HG03439 (cell line): ENCODE results near the gene IRAK4.
A peak's percentile ranks its signal among the peaks of the same experiment; 100 is the strongest.

Experiments
- ATAC-seq: cut with Tn5 transposase; IDR thresholded peaks from one replicate; pipeline ENCODE4 v1.9.1; 2021; ENCODE audit warnings: mild to moderate bottlenecking, moderate library complexity; ENCODE audit not compliant: unreplicated experiment

The IRAK4 gene

GRCh38 chr12:43835656-43836474 is 77.1 kb downstream of the IRAK4 start, which contains the start of gene TMEM117:
Gene TMEM117 (plus strand): TSS chr12:43836081.
- peak; percentile 83 for ATAC-seq

- ATAC-seq = peak; percentile 15
Observed at GRCh38 chr12:43836475-43836989, 77.8 kb downstream of the IRAK4 start.
